ENCODE measurements around the gene SLC10A1.

DNA sequence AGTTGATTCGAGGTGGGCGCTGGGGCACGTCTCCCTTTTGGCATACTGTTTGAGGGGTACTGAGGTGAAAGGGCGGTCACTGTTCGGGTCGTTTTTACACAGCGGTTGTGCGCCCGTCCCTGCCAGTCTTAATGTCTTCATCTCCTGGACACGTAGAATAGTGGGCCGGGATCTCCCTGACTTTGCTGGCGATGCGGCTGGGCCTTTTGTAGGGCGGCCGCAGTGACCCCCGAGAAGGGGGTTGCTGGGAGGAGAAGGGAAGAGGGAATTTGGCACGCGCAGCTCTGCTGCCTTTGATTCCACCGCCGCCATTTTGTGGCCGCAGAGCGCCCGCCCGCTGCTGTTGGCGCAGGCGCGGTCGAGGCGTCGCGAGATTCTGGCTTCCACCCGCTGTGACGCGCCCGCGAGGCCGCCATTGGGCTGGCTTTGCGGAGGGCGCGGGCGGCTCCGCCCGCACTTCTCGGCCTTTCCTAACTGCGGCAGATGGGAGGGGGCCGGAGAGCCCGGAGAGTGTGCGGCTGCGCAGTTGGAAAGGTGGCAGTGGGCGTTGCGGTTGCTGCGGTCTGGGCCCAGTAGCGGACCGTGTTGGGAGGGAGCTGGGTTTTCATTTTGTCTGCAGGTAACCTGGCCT is 29.6 kb downstream of the SLC10A1 start:
- TF ChIP-seq EZH2 (IDR thresholded peaks at IDR 0.05; ENCODE audit: insufficient read depth, poor library complexity, severe bottlenecking) (no peak), EZH2phosphoT487 (IDR thresholded peaks at IDR 0.05; ENCODE audit: insufficient read depth, low read depth) (no peak)

Data from GM23248 (cell line).